GM19043 (cell line): ENCODE results near the gene SLC2A1.

Experiments
- ATAC-seq: cut with Tn5 transposase; IDR thresholded peaks from one replicate; pipeline ENCODE4 v1.9.1; 2021; ENCODE audit warnings: low read depth; ENCODE audit not compliant: unreplicated experiment

SLC2A1 gene

DNA sequence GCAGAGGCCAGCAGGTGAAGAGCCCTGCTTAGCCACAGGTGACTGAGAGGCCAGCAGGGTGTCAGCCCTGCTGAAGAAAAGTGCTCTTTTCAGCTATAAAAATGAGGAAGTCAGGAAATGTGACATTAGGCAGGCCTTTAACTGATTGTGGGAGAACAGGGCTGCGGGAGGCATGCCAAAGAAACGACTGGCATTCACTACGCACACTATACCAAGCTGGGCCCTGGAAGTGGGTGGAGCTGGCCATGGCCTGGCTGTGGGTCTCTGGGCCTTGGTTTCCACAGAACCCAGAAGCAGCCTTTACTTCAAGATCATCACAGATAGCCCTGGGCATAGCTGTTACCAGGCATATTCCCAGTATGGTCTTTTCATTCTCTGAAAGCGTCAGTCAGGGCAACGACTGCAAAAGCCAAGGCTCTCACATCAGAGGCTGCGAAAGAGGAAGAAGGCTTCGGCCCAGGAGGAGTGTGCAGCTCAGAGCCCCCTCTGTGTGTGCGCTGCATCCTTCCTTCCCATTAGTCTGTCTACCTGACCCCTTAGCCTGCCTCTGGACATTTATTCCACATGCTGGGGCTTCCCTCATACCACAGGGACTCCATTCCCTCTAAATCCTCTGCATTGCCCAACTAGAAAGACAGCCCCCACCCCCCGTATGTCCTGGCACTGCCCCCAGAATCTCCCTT is 14.3 kb downstream of the SLC2A1 start:
- no peak for ATAC-seq

DNA sequence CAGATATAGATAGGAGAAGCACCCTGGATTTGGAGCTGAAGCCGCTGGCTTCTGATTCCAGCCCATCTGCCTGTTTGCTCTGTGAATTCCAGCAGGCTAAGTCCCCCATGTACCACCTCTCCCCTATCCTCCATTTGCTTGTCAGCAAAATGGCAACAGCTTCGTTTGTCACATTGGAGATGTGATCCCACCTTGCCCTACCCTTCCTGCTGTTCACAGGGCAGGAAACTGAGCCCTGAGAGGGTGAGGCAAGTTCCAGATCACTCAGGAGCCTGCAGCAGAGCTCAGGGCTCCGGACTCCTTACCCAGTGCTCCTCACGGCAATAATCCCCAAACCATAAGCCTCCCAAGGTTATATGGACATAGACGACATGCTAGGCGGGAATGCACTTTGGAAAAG is 14.9 kb downstream of the SLC2A1 start:
- ATAC-seq, result no peak

DNA sequence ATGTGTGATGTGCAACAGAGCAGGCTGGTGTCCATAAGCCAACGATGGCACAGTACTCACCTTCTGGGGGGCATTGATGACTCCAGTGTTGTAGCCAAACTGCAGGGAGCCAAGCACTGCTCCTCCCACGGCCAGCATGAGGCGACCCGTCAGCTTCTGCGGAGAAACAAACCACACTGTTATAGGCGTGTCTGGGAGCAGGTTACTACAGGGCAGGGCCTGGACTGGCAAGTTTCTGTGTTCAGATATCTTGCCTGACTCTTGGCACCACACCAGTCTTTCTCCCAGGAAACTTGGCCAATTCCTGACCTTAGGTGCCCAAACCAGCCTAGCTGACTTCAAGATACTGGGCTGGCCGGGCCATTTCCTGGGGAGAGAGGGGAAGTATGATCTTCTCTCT is 15.5 kb downstream of the SLC2A1 start:
- no peak for ATAC-seq

DNA sequence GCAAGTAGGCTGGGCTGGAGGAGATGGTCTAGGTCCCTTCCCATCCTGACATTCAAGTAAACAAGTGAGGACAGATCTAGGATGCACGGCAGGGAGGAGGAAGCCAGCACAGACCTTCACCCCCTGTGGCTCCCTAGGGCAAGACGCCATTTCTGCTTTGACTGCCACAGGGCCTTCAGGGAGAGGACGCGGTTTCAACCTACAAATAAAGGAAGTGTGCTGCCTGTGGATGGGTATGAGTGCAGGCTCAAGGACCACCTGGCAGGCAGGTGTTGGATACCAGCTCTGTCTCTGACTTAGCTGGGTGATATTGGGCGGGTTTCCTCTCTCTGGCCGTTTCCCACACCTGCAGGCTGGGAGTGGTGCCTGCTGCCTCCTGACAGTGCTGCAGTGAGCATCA is 16.2 kb downstream of the SLC2A1 start:
- no peak for ATAC-seq

DNA sequence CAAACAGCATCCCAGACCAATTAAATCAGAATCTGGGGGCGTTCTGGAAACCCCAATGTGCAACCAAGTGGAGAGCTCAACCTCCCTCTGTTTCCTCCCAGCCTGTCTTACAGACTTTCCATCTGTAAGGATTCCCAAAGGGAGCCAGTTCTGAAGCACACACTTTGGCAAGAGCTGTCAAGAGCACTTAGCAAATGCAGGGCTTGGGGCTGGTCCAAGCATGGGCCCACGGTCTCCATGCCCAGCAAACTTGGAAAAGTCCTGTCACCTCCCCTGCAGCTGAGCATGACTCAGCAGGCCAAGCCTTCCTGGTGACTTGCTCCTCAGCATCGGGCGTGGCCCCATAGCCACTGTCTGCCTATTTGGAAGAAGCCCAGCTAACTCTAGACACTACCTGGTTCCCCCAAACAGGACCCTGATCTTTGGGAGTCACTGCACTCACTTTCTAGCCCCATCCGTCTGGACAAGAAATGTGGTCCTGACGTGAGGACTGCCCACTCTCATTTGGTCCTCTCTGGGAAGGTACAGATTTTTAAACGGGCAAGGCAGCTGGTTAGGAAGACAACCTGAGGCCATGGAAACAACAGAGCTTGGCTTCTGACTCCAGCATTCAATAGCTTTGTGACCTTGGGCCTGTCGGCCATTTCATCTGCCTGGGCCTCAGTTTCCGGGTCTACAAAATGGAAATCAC is 16.9 kb downstream of the SLC2A1 start:
- no peak for ATAC-seq

DNA sequence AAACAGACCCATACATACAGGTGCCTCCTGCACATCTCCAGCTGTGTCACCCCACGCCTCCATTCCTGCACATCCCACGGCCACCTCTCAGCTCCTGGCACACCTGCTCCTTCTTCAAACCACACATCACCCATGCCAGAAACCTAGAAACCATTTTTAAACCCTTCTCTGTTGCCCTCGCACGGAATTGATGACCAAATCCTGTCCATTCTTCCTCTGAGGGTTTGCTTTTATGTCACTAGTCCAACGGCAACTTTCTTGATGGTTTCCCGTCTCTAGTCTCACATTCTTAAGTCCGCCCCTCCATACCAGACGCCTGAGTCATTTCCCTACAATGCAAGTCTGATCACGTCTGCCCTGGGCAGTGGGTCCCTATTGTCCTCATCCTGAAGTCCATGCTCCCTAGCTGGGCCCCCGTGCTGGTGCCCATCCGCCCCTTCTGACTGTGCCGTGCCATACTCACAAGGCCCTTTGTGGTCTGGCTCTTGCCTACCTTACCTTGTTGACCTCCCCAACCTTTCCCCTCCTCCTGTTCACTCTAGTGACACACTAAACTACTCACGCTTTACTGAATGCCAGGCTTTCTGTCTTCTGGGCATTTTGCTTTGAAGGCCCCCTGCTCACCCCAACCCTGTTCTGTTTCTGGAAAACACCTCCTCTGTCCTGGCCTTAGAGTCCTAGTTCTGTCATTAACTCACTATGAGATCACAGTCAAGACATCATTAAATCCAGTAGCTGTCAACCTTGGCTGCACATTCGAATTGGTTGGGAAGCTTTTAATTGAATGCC is 17.6 kb downstream of the SLC2A1 start:
- no peak for ATAC-seq

DNA sequence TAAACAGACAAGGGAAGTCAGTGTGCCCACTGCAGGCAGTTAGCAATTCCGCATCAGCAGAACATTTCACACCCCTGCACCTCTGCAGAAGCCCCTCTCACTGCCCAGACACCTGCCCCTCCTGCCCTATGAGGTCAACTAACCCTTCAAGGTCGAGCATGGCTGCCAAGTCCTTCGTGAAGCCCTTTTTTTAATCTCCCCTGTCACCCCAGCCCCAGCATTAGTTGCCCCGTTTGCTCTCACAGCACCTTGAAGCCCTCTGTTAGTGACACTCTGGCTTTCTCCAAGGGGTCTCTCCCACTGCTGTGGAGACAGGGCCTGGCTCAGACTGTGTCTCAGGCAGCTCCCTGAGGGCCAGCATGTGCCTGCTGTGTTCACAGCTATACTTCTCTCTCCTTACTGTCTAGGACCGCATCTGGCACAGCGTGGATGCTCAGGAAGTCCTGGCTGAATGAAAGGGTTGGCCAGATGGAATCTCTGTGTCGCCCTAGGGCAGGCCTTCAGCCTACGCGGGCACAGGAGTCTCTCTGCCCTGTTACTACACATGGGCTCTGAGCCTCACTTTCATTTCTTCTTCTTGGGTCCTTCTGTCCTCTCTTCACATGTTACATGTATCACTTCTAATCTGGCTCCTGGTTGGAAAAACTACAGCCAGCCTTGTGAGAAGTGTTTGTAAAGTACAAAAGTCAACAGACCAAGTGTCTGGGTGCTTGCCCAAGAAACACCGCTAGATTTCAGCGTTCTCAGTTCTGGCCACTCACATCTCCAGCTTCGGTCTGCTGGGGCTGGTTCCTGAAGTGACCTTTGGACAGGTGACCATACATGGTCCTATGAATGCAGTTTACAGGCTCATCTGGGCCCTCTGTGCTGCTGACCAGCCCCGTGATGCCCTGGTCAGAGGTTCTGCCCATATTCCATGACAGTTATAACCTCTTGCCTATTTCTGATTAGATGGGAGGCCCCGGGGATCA is 19.7 kb downstream of the SLC2A1 start:
- no peak for ATAC-seq

DNA sequence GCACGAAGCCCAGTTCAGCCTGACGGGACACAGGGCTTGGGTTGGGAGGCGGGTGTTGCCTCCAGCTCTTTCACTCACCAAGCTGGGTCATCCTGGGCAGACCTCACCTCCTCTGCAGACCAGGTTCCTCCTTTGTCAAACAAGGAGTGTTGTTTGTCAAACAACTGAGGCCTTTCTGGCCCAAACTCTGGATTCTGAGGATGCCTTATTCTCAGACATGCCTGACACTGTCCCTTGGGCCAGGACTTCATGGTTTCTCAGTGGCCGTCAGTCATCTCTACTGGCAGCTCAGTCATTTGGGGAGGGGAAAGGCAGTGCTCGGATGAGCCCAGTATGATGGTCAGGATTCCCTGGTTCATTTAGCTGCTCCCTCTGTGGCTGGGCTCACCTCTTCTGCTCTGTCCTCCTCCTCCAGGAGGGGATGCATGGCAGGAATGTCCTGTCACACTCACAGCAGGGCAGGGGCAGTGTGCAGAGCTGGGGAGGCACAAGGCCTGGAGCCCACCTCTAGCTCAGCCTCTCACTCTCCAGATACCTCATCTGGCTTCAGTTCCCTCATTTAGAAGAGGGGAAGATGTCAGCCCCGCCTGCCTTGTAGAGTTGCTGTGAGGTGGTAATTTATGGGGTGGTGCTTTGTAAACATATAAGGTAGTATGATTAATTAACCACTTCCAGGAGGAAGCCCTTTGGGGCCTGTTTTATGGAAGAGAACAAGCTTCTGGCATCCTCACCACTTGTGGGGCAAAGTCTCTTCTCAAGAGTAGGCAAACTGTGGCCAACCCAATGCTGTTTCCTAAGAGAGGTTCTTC is 20.6 kb downstream of the SLC2A1 start:
- no peak for ATAC-seq

DNA sequence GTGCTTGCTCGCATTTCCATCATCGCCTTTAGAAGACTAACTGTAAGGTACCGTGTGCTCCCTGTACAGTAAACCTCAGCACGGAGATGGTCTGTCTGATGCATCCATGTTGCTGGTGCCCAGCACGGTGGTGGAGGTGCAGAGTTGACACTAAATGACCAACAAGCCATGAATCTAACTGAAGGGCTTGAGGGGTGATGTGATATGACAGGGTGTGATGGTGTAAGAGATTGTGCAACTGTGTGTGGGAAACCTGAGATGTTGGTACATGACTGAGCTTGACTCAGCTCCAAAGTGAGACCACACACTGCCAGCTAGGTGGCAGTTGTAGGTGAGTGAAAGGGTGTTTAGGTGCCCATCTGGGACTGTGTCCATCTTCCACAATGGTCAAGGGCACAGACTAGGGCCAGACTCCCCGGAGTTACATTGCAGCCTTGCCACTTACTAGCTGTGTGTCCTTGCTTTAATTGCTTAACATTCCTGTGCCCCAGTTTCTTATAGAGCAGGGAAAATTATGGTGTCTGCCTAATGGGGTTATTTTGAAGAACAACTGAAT is 21.4 kb downstream of the SLC2A1 start:
- no peak for ATAC-seq

DNA sequence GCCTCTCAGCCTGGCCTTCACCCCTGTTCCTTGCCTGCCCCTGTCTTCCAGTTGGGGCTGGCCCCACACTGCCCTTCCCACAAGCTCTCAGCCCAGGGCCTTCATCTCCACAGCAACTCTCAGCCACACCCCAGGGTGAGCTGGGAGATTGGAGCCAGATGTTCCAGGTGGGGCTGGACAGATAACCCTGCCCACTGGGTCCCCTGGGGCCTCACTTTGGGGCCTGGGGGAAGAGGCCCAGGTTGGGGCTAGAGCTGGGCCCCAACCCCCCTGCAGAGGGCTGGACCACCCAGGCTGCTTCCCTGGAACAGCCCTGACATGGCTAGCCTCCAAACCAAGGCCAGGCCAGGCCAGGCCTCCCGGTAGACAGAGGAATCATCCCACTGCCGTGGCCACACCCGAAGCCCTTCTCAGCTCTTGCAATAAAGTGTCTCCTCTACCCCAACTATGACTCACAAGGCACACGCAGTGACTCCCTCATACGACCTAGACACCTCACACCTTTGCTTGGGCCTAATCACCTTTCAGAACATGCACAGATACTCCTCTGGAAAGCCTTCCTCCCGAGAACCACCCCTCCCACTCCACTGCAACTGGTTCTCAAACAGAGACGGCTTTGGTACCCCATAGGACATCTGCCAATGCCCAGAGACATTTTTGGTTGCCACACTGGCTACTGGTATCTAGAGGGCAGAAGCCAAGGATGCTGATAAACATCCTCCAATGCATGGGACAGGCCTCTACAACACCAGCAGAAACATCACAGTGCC is 22.2 kb downstream of the SLC2A1 start:
- ATAC-seq, result no peak

DNA sequence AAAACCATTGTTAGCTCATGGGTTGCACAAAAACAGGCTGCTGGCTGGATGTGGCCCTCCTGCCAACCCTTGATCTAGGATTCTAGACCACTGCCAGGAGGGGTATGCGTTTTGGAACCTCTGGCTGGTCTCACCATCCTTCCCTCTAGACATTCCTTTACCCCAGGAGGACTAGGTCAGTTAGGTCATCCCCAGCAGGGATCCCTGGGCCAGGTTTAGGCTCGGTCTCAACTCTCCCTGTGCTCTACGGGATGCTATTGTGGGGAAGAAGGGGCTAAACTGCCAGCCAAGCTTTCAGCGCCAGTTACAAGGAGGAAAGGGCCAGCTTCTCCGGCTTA is 22.7 kb downstream of the SLC2A1 start:
- no peak for ATAC-seq

DNA sequence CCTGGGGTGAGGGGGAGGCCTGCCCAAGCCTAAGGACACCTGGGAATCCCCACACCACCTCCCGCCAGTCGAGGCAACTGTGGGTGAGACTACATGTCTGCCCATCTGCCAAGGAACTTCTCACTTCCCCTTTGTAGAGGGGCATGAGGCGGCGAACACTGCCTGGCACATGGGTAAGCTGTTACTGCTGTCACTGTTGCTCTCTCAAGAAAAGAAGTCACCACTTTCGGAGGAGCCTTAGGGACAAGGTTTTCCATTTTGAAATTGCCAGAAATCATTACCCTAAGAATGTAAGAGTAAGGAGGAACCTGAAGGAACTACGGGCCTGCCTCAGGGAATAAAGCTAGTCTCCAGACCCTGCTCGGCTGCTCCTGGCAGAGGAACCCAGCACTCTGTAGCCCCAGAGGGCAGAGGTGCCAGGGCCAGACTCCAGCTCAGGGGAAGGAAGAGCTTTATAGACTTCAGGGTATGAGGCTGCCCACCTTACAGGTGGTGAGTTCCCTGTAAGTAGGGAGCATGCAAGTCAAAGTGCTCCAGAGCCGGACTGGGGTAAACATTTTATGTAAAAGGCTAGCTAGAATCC is 23.3 kb downstream of the SLC2A1 start:
- no peak for ATAC-seq

DNA sequence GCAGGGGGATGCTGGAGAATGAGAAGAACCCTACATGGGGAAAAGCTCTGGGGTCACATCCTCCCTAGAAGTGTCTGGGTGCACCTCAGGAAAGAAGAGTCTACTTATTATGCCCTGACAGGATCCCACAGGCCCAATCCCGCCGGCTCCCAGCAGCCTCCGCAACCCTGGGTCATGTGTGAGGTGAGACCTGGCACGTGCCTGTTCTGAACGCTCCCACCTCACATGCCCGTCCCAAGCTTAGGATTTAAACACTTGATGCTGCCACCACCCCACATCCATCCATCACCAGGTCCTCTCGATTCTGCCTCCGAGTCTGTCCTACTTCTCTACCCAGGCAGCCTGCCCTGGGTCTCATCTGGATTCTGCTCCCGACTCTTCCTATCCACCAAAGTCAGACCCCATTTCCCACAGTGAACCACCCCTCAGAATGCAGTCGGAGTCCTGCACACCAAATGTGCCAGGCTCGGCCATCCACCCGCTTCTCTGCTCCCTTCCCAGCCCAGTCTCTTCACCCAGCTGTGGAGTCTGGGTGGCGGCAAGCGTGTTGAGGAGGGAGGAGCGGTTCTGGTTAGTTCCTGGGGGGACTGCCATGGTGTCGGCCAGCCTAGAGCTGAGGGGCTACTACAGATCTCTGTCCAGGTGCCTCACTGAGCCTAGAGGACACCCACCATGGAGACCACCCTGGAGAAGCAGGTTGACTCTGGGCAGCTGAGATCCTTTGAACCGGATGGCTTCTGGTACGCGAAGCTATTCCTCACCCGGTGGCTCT is 23.9 kb downstream of the SLC2A1 start:
- ATAC-seq, result no peak

DNA sequence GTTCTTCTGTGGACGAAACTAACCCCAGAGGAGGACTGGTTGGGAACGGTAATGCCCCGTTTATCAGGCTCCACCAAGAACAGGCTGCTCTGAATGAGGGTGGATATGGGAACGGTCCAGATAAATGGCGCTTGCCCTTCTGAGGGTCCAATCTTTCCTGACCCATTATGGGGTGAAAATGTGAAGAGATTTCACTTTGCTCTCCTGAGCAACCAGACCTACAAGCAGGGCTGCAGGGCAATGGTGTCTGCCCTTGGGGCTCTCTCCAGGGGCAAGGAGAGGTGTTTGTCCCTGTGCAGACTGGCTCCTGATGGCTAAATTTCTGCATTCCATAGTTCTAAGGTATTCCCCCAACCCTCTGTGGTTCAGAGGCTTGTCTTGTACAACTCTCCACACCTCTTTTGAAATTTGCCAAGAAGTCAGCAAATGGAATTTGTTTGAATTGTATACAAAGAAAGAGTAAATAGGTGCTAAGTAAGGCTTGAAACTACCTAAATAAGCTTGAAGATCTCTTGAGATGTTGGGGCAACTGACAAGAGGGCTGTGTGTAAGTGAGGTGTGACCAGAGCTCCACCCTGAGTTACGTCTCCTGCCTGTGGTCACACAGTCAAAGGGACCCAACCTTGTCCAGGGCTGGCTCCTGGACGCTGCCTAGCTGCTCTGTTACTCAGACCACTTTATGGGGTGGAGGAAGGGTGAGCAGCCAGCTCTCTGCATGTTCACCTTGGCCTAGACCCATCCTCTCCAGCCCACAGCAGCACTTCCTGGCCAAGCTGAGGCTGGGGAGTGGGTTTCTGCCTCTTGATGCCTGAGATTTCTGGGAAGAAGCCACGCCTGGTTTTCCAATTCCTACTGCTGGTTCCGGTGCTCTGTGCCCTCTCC is 24.8 kb downstream of the SLC2A1 start:
- ATAC-seq, result no peak

DNA sequence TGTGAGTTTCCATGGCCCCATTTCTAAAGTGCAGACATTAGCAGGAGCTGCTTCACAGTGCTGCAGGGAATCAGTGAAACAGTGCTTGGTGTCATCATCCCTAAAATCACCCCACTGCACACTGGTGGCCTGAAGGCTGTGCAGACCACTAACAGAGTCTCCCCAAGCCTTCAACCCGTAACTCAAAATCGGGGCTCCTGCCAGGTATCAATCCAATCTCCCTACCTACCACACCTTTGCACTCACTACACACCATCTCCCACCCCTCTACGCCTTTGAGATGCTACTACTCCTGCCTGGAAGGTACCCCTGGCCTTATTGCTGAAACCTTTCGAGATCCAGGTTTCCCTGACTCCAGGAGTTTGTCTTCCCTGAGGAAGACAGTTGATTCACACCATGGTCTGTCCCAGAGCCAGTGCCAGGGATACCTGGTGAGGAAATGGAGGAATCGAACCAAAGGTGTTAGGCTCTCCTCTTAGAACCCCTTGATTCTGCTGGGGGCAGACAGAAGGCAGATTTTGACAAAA is 25.5 kb downstream of the SLC2A1 start:
- ATAC-seq, result no peak

DNA sequence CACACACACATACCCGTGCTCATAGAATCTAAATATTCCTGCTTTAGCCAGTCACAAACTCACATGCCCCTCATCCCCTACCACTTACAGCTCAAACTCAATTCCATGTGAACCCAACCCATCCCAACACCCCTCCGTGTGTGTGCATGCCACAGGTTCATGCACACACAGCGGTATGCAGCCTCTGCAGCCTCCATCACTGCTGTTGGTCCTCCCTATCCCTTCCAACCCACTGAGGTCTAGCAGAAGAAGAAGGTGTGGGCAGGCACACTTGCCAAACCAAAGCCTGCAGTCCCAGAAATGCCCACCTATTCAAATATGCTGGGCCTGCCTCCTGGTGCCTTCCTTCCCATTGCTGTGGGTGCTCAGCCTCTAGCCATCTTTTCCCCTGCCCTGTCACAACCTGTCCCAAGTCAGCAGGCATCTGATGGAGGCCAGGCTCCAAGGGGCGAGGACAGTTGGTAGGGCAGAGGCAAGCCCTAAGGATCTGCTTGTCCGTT is 26.2 kb downstream of the SLC2A1 start:
- no peak for ATAC-seq
